Measurements from ENCODE around the gene PLXNA2. TPM values are rescaled to one million over a fixed set of nuclear protein-coding genes. Genes with fewer than 3 reads are reported as not detected.

The PLXNA2 gene
- 27.1 TPM for polyA plus RNA-seq (2013, experiment 1 of 2)
- polyA plus RNA-seq (2013, experiment 2 of 2): 21.1 TPM

- Histone ChIP-seq H3K4me1 (ENCODE audit: control insufficient read depth, insufficient read depth, low read length, poor library complexity, severe bottlenecking) (peaks cover 22% of the 10 kb centered on the region), H3K4me3 (ENCODE audit: extremely low read depth, insufficient read depth, low read length, poor library complexity, severe bottlenecking) (peak within 1 kb of the TSS; percentile 79), H3K27ac (ENCODE audit: low read depth, low read length, severe bottlenecking) (peak within 1 kb of the TSS; percentile 66), H3K36me3 (ENCODE audit: control insufficient read depth, insufficient read depth, low read length) (peaks cover 25% of the 10 kb centered on the region), H3K9me3 (ENCODE audit: control insufficient read depth, low read length) (no peaks in the 10 kb centered on the region)
- WGBS, 2 experiments (ENCODE audit: insufficient coverage in 2 of 2): 0% methylated on average over 50 to 54 of the region's 78 CpGs
Observed at GRCh38 chr1:208243967-208244916, at the start of gene PLXNA2. Gene PLXNA2 (minus strand): TSS chr1:208244384. CDS start chr1:208217922, 26,462 bp downstream.

GRCh38 chr1:208292908-208293307 is 48.7 kb upstream of the PLXNA2 start:
- no peaks in the 10 kb centered on the region for H3K4me1 ChIP-seq (ENCODE audit: control insufficient read depth, insufficient read depth, low read length, poor library complexity, severe bottlenecking)
- H3K9me3 ChIP-seq (ENCODE audit: control insufficient read depth, low read length): no peaks in the 10 kb centered on the region
- H3K27ac ChIP-seq (ENCODE audit: low read depth, low read length, severe bottlenecking): no peak overlapping the region
- no peak overlapping the region for H3K4me3 ChIP-seq (ENCODE audit: extremely low read depth, insufficient read depth, low read length, poor library complexity, severe bottlenecking)
- WGBS, 2 experiments (ENCODE audit: insufficient coverage in 2 of 2): 100% methylated on average over 1 of the region's 2 CpGs; no CpG with 5 or more reads in 1 of the 2 experiments
- H3K36me3 ChIP-seq (ENCODE audit: control insufficient read depth, insufficient read depth, low read length): no peaks in the 10 kb centered on the region

DNA sequence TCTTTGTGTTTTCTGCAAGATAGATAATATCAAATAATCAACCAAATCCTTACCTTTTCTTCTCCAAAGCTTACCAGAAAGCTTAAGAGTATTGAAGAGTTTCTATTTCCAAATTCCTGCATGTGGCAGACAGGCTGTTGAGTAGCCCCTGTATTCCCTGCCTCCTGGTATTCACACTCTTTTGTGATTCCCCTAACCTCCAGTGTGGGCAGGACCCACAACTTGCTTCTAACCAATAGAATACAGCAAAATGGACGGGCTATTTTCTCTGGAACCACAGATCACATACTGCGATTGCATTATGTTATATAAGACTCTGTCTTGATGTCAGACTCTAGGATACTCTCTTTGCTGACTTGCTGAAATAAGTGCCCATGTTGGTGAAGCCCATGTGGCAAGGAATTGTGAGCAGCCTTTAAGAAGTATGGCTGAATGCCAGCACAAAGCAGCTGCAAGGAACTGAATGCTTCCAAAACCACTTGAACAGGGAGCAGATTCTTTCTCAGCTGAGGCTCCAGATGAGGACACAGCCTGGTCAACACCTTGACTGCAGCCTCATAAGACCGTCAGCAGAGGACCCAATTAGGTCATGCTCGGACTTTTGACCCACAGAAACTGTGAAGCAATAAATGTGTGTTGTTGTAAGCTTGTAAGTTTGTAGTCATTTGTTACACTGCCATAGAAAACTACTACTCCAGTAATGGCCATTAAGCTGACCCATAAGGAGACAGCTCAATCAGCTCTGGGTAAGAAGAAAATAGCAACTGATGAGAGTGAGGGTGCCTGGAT is 47.9 kb upstream of the PLXNA2 start:
- no peaks in the 10 kb centered on the region for H3K9me3 ChIP-seq (ENCODE audit: control insufficient read depth, low read length)
- H3K4me1 ChIP-seq (ENCODE audit: control insufficient read depth, insufficient read depth, low read length, poor library complexity, severe bottlenecking): no peaks in the 10 kb centered on the region
- H3K4me3 ChIP-seq (ENCODE audit: extremely low read depth, insufficient read depth, low read length, poor library complexity, severe bottlenecking): no peak overlapping the region
- no peaks in the 10 kb centered on the region for H3K36me3 ChIP-seq (ENCODE audit: control insufficient read depth, insufficient read depth, low read length)
- no peak overlapping the region for H3K27ac ChIP-seq (ENCODE audit: low read depth, low read length, severe bottlenecking)
- 68 to 100% methylated on average over 1 to 2 of the region's 4 CpGs for WGBS, 2 experiments (ENCODE audit: insufficient coverage in 2 of 2)

- H3K9me3 ChIP-seq (ENCODE audit: control insufficient read depth, low read length): no peaks in the 10 kb centered on the region
- H3K27ac ChIP-seq (ENCODE audit: low read depth, low read length, severe bottlenecking): no peak overlapping the region
- H3K4me3 ChIP-seq (ENCODE audit: extremely low read depth, insufficient read depth, low read length, poor library complexity, severe bottlenecking): no peak overlapping the region
- H3K36me3 ChIP-seq (ENCODE audit: control insufficient read depth, insufficient read depth, low read length): no peaks in the 10 kb centered on the region
- WGBS, 2 experiments (ENCODE audit: insufficient coverage in 2 of 2): 85 to 91% methylated on average over 2 of the region's 2 CpGs
- H3K4me1 ChIP-seq (ENCODE audit: control insufficient read depth, insufficient read depth, low read length, poor library complexity, severe bottlenecking): no peaks in the 10 kb centered on the region
Observed at GRCh38 chr1:208291129-208291528, 46.9 kb upstream of the PLXNA2 start.

GRCh38 chr1:208289716-208290115 is 45.5 kb upstream of the PLXNA2 start:
- Histone ChIP-seq H3K4me1 (ENCODE audit: control insufficient read depth, insufficient read depth, low read length, poor library complexity, severe bottlenecking) (no peaks in the 10 kb centered on the region), H3K27ac (ENCODE audit: low read depth, low read length, severe bottlenecking) (no peak overlapping the region), H3K4me3 (ENCODE audit: extremely low read depth, insufficient read depth, low read length, poor library complexity, severe bottlenecking) (no peak overlapping the region), H3K9me3 (ENCODE audit: control insufficient read depth, low read length) (no peaks in the 10 kb centered on the region), H3K36me3 (ENCODE audit: control insufficient read depth, insufficient read depth, low read length) (no peaks in the 10 kb centered on the region)
- 60% methylated on average over 1 of the region's 2 CpGs; no CpG with 5 or more reads in 1 of the 2 experiments for WGBS, 2 experiments (ENCODE audit: insufficient coverage in 2 of 2)

- Histone ChIP-seq H3K9me3 (ENCODE audit: control insufficient read depth, low read length) (no peaks in the 10 kb centered on the region), H3K4me3 (ENCODE audit: extremely low read depth, insufficient read depth, low read length, poor library complexity, severe bottlenecking) (no peak overlapping the region), H3K4me1 (ENCODE audit: control insufficient read depth, insufficient read depth, low read length, poor library complexity, severe bottlenecking) (no peaks in the 10 kb centered on the region), H3K36me3 (ENCODE audit: control insufficient read depth, insufficient read depth, low read length) (no peaks in the 10 kb centered on the region), H3K27ac (ENCODE audit: low read depth, low read length, severe bottlenecking) (no peak overlapping the region)
- 96 to 98% methylated on average over 4 of the region's 4 CpGs for WGBS, 2 experiments (ENCODE audit: insufficient coverage in 2 of 2)
Observed at GRCh38 chr1:208288495-208288894, 44.3 kb upstream of the PLXNA2 start.

DNA sequence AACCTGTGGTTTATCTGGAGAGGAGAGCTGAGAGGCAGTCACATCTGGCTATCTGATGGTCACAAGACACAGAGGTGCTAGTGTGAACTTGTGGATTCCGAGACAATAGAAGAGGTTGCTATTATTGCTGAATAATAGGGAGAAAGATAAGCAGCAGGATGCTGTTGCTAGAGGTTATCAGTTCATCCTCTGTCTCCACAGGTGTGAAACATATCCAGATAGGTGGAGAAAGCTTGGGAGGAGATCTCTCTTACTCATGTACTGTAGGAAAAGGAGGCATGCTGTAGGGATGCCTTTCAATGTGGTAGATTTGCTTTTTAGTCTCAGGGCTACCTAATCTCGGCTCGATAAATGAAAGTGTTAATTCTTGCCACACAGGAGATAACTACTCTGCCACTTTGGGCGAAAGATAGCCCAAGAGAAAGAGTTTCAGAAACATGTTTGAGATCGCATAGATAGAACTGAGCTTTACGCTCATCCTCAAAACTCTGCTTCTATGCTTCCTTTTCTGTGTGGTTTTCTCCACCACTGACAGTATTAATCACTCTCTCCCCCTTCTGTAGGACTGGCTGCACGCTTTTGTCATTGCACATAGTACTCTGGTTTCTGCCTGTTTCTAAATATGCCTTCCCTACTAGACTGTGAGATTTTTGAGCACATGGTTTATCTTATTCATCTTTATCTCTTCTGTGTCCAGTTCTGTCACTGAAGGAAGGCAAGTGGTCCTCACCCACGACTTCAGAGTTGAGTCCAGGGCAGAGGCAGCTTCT is 36.7 kb upstream of the PLXNA2 start:
- H3K27ac ChIP-seq (ENCODE audit: low read depth, low read length, severe bottlenecking): no peak overlapping the region
- H3K9me3 ChIP-seq (ENCODE audit: control insufficient read depth, low read length): no peaks in the 10 kb centered on the region
- WGBS, 2 experiments (ENCODE audit: insufficient coverage in 2 of 2): 62 to 77% methylated on average over 7 to 8 of the region's 8 CpGs
- no peaks in the 10 kb centered on the region for H3K36me3 ChIP-seq (ENCODE audit: control insufficient read depth, insufficient read depth, low read length)
- H3K4me1 ChIP-seq (ENCODE audit: control insufficient read depth, insufficient read depth, low read length, poor library complexity, severe bottlenecking): no peaks in the 10 kb centered on the region
- no peak overlapping the region for H3K4me3 ChIP-seq (ENCODE audit: extremely low read depth, insufficient read depth, low read length, poor library complexity, severe bottlenecking)

DNA sequence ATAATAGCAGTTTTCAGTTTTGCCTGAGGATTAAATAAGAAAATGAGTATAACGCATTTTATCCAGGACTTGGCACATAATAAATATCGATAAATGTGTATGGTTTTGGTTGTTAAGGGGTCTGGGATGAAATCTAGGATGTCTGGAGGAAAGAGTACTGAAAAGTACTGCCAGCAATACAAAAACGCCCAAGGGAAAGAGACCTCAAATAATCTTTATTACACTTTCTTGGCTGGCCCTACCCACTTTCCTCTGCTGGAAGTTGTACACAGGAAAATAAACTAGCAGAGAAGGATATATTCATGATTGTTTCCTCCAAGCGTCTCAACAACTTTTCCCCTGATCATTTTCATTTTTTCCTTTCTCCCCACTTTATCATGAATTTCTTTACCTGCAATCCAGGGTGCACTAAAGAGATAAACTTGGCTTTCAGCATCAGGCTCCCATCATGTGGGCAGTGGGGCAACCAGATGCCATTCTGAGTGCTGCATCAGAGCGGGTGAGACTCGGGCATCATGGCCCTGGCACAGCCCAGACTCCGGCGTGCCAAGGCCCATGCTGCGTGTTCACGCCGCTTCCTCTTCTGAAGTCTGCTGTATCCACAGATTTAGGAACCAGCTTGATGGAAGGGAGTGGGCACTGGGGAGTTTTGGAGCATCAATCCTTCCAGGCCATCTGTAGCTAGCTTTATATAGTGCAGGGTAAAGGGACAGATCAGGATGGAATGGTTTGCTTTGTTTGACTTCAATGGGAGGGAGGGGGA is 35.8 kb upstream of the PLXNA2 start:
- no peaks in the 10 kb centered on the region for H3K4me1 ChIP-seq (ENCODE audit: control insufficient read depth, insufficient read depth, low read length, poor library complexity, severe bottlenecking)
- no peak overlapping the region for H3K4me3 ChIP-seq (ENCODE audit: extremely low read depth, insufficient read depth, low read length, poor library complexity, severe bottlenecking)
- H3K9me3 ChIP-seq (ENCODE audit: control insufficient read depth, low read length): no peaks in the 10 kb centered on the region
- no peaks in the 10 kb centered on the region for H3K36me3 ChIP-seq (ENCODE audit: control insufficient read depth, insufficient read depth, low read length)
- no peak overlapping the region for H3K27ac ChIP-seq (ENCODE audit: low read depth, low read length, severe bottlenecking)
- 96 to 100% methylated on average over 8 to 9 of the region's 11 CpGs for WGBS, 2 experiments (ENCODE audit: insufficient coverage in 2 of 2)

GRCh38 chr1:208278638-208279037 is 34.5 kb upstream of the PLXNA2 start:
- Histone ChIP-seq H3K9me3 (ENCODE audit: control insufficient read depth, low read length) (no peaks in the 10 kb centered on the region), H3K36me3 (ENCODE audit: control insufficient read depth, insufficient read depth, low read length) (no peaks in the 10 kb centered on the region), H3K27ac (ENCODE audit: low read depth, low read length, severe bottlenecking) (no peak overlapping the region), H3K4me1 (ENCODE audit: control insufficient read depth, insufficient read depth, low read length, poor library complexity, severe bottlenecking) (no peaks in the 10 kb centered on the region), H3K4me3 (ENCODE audit: extremely low read depth, insufficient read depth, low read length, poor library complexity, severe bottlenecking) (no peak overlapping the region)
- 86 to 100% methylated on average over 1 of the region's 1 CpG for WGBS, 2 experiments (ENCODE audit: insufficient coverage in 2 of 2)
